ENCODE data around the gene GNB2. TPM values are rescaled to one million over a fixed set of nuclear protein-coding genes. Genes with fewer than 3 reads are reported as not detected.

GNB2 gene
- total and polyA plus RNA-seq, 8 donors, result 52.9 to 290 (median 161) TPM

DNA sequence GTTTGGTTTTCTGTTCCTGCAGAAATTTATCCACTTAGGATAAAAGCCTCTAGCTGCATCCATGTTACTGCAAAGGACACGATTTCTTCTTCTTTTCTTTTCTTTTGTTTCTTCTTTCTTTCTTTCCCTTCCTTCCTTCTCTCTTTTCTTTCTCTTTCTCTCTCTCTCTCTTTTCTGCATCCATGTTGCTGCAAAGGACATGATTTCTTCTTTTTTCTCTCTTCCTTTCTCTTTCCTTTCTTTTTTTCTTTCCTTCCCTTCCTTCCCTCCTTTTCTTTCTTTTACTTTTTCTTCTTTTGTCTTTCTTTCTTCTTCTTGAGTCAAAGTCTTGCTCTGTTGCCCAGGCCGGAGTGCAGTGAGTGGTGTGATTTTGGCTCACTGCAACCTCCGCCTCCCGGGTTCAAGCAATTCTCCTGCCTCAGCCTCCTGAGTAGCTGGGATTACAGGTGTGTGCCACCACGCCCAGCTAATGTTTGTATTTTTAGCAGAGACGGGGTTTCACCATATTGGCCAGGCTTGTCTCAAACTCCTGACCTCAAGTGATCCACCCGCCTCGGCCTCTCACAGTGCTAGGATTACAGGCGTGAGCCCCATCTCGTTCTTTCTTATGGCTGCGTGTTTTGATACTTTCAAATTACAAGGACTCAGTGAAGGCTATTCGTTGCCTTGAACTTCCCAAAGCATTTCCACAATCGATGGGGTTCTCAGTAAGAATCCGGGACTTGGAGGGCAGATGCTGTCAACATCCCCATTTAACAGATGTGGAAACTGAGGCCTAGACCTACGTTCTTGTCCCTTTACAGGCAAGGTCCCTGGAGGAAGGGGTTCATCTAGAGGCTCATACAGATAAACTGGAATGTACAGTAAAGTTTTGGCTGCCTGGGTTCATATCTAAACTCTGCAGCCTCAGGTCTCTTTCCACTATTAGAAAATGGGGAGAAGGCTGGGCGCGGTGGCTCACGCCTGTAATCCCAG is 1.9 kb upstream of the GNB2 start:
- Histone ChIP-seq H3K27ac (no peak overlapping the region), H3K4me1 (peaks cover 4 to 20% (median 14%) of the 10 kb centered on the region in 4 donors), H3K4me3 (no peak overlapping the region), H3K36me3 (peaks cover 2 to 4% (median 3%) of the 10 kb centered on the region in 4 donors), H3K27me3 (no peaks in the 10 kb centered on the region), H3K9me3 (no peaks in the 10 kb centered on the region)
- intact Hi-C loops (cut with DNase I; ENCODE audit: low total_unique reads), result loop anchor here (10.0 kb wide), 1 partner anchor 197 kb away; the partner anchor contains the start of gene TSC22D4
- TF ChIP-seq POLR2A (IDR thresholded peaks at IDR 0.05) (no peak), POLR2AphosphoS5 (IDR thresholded peaks at IDR 0.05) (no peak), EP300 (IDR thresholded peaks at IDR 0.05) (no peak)
- TF ChIP-seq, protein P1, sequence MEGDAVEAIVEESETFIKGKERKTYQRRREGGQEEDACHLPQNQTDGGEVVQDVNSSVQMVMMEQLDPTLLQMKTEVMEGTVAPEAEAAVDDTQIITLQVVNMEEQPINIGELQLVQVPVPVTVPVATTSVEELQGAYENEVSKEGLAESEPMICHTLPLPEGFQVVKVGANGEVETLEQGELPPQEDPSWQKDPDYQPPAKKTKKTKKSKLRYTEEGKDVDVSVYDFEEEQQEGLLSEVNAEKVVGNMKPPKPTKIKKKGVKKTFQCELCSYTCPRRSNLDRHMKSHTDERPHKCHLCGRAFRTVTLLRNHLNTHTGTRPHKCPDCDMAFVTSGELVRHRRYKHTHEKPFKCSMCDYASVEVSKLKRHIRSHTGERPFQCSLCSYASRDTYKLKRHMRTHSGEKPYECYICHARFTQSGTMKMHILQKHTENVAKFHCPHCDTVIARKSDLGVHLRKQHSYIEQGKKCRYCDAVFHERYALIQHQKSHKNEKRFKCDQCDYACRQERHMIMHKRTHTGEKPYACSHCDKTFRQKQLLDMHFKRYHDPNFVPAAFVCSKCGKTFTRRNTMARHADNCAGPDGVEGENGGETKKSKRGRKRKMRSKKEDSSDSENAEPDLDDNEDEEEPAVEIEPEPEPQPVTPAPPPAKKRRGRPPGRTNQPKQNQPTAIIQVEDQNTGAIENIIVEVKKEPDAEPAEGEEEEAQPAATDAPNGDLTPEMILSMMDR (IDR thresholded peaks at IDR 0.05), result no peak
- no peak for DNase-seq
- WGBS, 5 donors, result 88 to 93% (median 90%) methylated on average over 18 of the region's 18 CpGs

DNA sequence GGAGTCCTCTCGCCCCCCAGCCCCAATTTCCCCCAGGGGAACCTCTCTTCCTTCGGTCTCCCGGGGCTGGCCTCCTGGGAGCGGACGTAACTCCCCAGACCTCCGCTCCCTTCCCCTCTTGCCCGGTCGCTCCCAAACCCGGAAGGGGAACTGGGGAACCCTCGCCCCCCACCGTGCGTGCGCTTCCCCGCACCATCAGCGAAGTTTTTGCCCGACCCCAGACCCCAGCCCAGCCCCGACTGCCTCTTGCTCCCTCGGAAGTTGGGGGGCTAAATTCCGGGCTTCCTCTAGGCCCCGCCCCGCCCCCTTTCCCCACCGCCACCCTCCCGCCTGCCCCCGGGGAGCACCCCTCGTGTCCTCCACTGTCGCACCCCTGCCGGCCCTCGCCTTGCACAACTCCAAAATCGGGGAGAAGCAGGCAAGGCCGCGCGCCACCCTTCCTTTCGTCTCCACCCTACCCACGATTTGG is 436 bp downstream of the GNB2 start:
- Histone ChIP-seq H3K9me3 (no peaks in the 10 kb centered on the region), H3K36me3 (peaks cover 25 to 27% (median 26%) of the 10 kb centered on the region in 4 donors), H3K27ac (peak overlapping the region; percentile 98 to 100 (median 99)), H3K4me3 (peak overlapping the region; percentile 97 to 99 (median 97)), H3K27me3 (no peaks in the 10 kb centered on the region), H3K4me1 (peaks cover 9 to 38% (median 27%) of the 10 kb centered on the region in 4 donors)
- TF ChIP-seq, protein P1 (IDR thresholded peaks at IDR 0.05), result no peak
- TF ChIP-seq POLR2AphosphoS5 (IDR thresholded peaks at IDR 0.05), result no peak
- TF ChIP-seq EP300 (IDR thresholded peaks at IDR 0.05), result no peak
- TF ChIP-seq POLR2A (IDR thresholded peaks at IDR 0.05), result no peak
- WGBS, 5 donors, result 0 to 1% (median 1%) methylated on average over 13 to 34 of the region's 34 CpGs
- DNase-seq, result no peak
- intact Hi-C loops (cut with DNase I; ENCODE audit: low total_unique reads), result loop anchor here (10.0 kb wide), 1 partner anchor 199 kb away; the partner anchor contains the start of gene TSC22D4

DNA sequence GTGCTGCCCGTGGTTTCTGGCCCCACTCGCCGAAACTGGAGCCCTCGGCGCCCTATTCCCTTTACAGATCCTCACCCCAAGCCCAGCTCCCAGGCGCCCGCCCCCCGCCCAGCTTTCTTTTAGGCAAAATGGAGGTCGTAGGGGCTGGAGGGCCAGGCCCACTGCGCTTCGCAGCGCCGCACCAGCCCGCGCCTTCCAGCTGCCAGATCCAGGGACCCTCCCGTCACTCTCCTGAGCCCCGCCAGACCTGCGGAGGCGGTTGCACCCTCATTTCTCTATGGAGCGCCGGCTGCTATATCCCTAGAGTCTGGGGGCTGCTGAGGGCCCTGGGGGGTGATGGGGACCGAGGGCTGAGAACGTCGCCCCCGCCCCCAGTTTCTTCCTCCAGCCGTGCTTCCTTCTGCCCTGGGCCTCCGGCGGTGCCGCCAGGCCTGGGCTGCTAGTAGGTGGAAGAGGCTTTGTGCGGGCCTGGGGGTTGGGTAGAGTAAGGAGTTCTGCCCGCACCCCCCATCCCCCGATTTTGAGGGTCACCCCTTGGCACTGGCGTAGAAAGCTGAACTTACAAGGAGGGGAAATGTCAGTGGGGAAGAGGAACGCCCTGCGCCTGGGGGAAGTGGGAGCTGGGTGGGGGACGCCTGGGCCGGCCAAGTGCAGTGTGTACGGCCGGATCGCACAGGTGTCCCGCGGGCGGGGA is 1.0 kb downstream of the GNB2 start:
- Histone ChIP-seq H3K9me3 (no peaks in the 10 kb centered on the region), H3K36me3 (peaks cover 29 to 33% (median 32%) of the 10 kb centered on the region in 4 donors), H3K27me3 (no peaks in the 10 kb centered on the region), H3K27ac (peak overlapping the region; percentile 98 to 100 (median 99)), H3K4me3 (peak overlapping the region; percentile 97 to 99 (median 97)), H3K4me1 (peaks cover 9 to 44% (median 31%) of the 10 kb centered on the region in 4 donors)
- intact Hi-C loops (cut with DNase I; ENCODE audit: low total_unique reads), result loop anchor here (10.0 kb wide), 1 partner anchor 200 kb away; the partner anchor contains the start of gene TSC22D4
- WGBS, 5 donors, result 0 to 1% (median 0%) methylated on average over 29 to 43 of the region's 43 CpGs
- DNase-seq, result peak in 1 of 2 donors; percentile 69
- TF ChIP-seq POLR2AphosphoS5 (IDR thresholded peaks at IDR 0.05) (no peak), EP300 (IDR thresholded peaks at IDR 0.05) (no peak)
- TF ChIP-seq, protein P1 (IDR thresholded peaks at IDR 0.05), result no peak

DNA sequence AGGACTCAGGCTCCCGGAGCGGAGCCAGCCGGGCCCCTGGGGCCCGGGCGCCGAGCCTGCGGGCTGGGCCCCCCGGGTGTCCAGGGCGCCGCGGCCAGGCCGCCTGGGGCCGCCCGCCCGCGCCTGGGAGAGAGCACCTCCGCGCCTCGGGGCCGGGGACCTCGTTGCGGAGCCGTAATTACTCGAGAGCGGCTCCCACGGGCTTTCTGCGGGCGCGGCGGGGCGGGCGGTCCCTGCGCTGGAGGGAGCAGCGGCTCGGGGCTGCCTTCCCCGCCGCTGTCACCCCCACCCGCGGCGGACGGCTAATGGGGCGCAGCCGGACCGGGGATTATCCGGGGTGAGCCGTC is 1.5 kb downstream of the GNB2 start:
- peaks cover 9 to 49% (median 36%) of the 10 kb centered on the region in 4 donors for H3K4me1 ChIP-seq
- H3K36me3 ChIP-seq, result peaks cover 29 to 38% (median 37%) of the 10 kb centered on the region in 4 donors
- H3K4me3 ChIP-seq, result peak overlapping the region; percentile 97 to 99 (median 97)
- intact Hi-C loops (cut with DNase I; ENCODE audit: low total_unique reads), result loop anchor here (10.0 kb wide), 1 partner anchor 200 kb away; the partner anchor contains the start of gene TSC22D4
- peak overlapping the region; percentile 98 to 100 (median 99) for H3K27ac ChIP-seq
- H3K27me3 ChIP-seq, result no peaks in the 10 kb centered on the region
- no peak for TF ChIP-seq POLR2A (IDR thresholded peaks at IDR 0.05)
- no peak for TF ChIP-seq EP300 (IDR thresholded peaks at IDR 0.05)
- no peak for TF ChIP-seq POLR2AphosphoS5 (IDR thresholded peaks at IDR 0.05)
- TF ChIP-seq, protein P1 (IDR thresholded peaks at IDR 0.05), result no peak
- WGBS, 5 donors, result 0 to 1% (median 0%) methylated on average over 7 to 46 of the region's 46 CpGs
- DNase-seq, result no peak
- H3K9me3 ChIP-seq, result no peaks in the 10 kb centered on the region

Data from stomach (tissue), 9 donors.